ENCODE data around the gene CATSPER1. TPM values are rescaled to one million over a fixed set of nuclear protein-coding genes. Genes with fewer than 3 reads are reported as not detected.

Gene CATSPER1
- polyA plus RNA-seq, 1 of the 3 experiments (the other 2 are of a cell fraction) = 2.2 TPM

DNA sequence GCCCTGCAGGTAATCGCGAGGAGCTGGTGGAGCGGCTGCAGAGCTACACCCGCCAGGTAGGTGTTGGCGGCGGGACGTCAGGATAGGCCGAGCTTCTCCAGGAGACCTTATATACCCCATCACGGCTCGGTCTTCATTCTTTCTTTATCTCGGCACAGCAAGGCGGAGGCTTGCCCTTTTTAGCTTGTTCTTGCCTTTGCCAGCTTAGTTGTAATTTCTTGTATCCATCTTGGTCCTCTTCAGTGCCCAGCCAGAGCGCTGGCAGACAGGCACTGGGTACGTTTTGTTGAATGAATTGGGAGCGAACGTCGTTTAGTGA lies 26.3 kb upstream of the CATSPER1 start (continued):
- TF ChIP-seq CTCF (IDR thresholded peaks at IDR 0.05) = no peak

DNA sequence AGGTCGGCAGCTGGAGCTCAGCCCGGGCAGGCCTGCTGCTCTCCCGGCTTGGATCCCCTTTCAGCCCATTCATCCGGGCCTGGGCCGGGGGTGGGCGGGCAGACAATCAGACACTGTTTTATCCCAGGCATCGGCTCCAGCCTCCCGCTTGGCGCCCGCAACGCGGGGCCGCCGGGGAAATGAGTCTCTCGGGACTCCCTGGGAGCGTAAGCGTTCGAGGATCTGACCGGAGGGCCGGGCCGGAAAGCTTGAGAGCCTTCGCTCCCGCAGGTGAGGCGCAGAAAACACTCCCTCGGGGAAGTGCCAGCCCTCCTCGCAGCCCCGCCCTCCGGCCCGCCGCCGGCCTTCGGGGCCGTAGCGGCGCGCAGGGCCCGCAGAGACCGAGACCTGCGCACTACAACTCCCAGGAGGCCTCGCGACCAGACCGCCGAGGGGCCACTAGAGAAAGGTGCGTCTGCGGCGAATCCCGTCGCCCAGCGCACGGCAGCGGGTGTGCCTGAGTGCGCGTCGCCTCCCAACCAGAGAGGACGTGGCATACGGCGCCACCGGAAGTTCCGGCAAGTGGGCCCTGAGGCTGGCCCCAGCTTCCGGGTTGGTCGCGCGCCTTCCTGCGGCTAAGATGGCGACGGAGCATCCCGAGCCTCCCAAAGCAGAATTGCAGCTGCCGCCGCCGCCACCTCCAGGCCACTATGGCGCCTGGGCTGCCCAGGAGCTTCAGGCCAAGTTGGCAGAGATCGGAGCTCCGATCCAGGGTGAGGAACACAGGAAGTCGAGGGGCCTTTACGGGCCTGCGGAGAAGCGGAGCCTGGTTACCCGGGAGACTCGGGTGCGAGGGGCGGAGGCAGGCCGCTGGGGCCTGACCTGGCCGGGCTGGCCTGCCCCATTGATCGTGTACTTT lies 25.7 kb upstream of the CATSPER1 start, which contains the start of gene SF3B2:
Gene SF3B2, plus strand, starts transcription at position 599 of the 898 bp plus-strand sequence. Its CDS starts 21 bp downstream, at position 620.
- no peaks in the 10 kb centered on the region for H3K9me2 ChIP-seq
- CTCF ChIA-PET = interaction anchor here (0.7 to 6.7 kb wide), 12 partner anchors 12 to 168 kb away, joined by 3 to 101 read pairs (median 4); partner anchors contain the start of genes BANF1, EIF1AD and PACS1
- peak within 1 kb of the TSS; percentile 86 for H3K4me2 ChIP-seq
- WGBS (ENCODE audit: low lambda C conversion rate) = 4% methylated on average over 15 of the region's 84 CpGs
- peak within 1 kb of the TSS; percentile 90 to 99 for H3K4me3 ChIP-seq (ENCODE audit: low read depth in 2 of 2, low read length in 1 of 2)
- H3K27me3 ChIP-seq (ENCODE audit: insufficient read depth) = no peaks in the 10 kb centered on the region
- H3K27ac ChIP-seq (ENCODE audit: low read depth in 2 of 2, low read length in 1 of 2) = peak within 1 kb of the TSS; percentile 81 to 94
- H3K9ac ChIP-seq = peak within 1 kb of the TSS; percentile 95
- peaks cover 49% of the 10 kb centered on the region for H3K79me2 ChIP-seq (ENCODE audit: insufficient read depth)
- no peaks in the 10 kb centered on the region for H4K20me1 ChIP-seq (ENCODE audit: insufficient read depth)
- peak; percentile 96 for DNase-seq
- POLR2A ChIA-PET = interaction anchor here (0.7 to 2.4 kb wide), 4 partner anchors 9 to 68 kb away, joined by 3 to 8 read pairs (median 4); partner anchors contain the start of gene BANF1
- no peaks in the 10 kb centered on the region for H3F3A ChIP-seq (replicated peaks; ENCODE audit: insufficient read depth)
- H2AFZ ChIP-seq (ENCODE audit: low read depth) = peak within 1 kb of the TSS; percentile 72
- H3K36me3 ChIP-seq (replicated peaks in 1 of 2; ENCODE audit: control insufficient read depth in 1 of 2, insufficient read depth in 2 of 2, low read length in 1 of 2) = peaks cover 27 to 36% of the 10 kb centered on the region in 2 experiments
- no peaks in the 10 kb centered on the region for H3K9me3 ChIP-seq
- peaks cover 15 to 40% of the 10 kb centered on the region in 2 experiments; a peak in 2 of 4 replicates for H3K4me1 ChIP-seq (ENCODE audit: control insufficient read depth in 1 of 2, insufficient read depth in 2 of 2, low read depth in 1 of 2, low read length in 1 of 2)
- TF ChIP-seq POLR2AphosphoS5 (IDR thresholded peaks at IDR 0.05; ENCODE audit: low read depth, low read length) (peak; percentile 77), TAF1 (IDR thresholded peaks at IDR 0.05; ENCODE audit: borderline replicate concordance, low read depth, low read length) (peak; percentile 94), MXI1 (IDR thresholded peaks at IDR 0.05; ENCODE audit: low read depth, low read length) (peak; percentile 78), FOSL2 (IDR thresholded peaks at IDR 0.05; ENCODE audit: borderline replicate concordance, low read depth) (no peak), GABPA (IDR thresholded peaks at IDR 0.05; ENCODE audit: low read depth) (peak; percentile 96), NRF1 (IDR thresholded peaks at IDR 0.05; ENCODE audit: low read depth, low read length) (peak; percentile 80), RXRA (IDR thresholded peaks at IDR 0.05; ENCODE audit: borderline replicate concordance, low read depth) (no peak), GATA2 (CRISPR knock-in tag; IDR thresholded peaks at IDR 0.05) (no peak), RAD21 (IDR thresholded peaks at IDR 0.05; ENCODE audit: low read length) (no peak), EP300 (IDR thresholded peaks at IDR 0.05; ENCODE audit: borderline replicate concordance in 1 of 2, low read depth in 1 of 2, low read length in 1 of 2) (no peak; a peak in 1 of 4 replicates), TEAD4 (IDR thresholded peaks at IDR 0.05; ENCODE audit: borderline replicate concordance, insufficient read depth) (no peak), NFIC (IDR thresholded peaks at IDR 0.05; ENCODE audit: borderline replicate concordance) (no peak), EZH2phosphoT487 (IDR thresholded peaks at IDR 0.05; ENCODE audit: borderline replicate concordance, low read depth) (no peak), CHD2 (IDR thresholded peaks at IDR 0.05; ENCODE audit: low read length, partially characterized antibody) (peak; percentile 74), JUND (IDR thresholded peaks at IDR 0.05) (no peak), CTCF (IDR thresholded peaks at IDR 0.05) (no peak), PBX3 (IDR thresholded peaks at IDR 0.05) (no peak), FOXJ3 (CRISPR knock-in tag; IDR thresholded peaks at IDR 0.05) (no peak), SIN3A (IDR thresholded peaks at IDR 0.05; ENCODE audit: borderline replicate concordance, low read depth, low read length) (0 out of 2 replicates have a peak, but pooled peaks have one; percentile 21)
- TF ChIP-seq, protein P1, sequence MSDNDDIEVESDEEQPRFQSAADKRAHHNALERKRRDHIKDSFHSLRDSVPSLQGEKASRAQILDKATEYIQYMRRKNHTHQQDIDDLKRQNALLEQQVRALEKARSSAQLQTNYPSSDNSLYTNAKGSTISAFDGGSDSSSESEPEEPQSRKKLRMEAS (IDR thresholded peaks at IDR 0.05; ENCODE audit: low read depth) = peak; percentile 66

Measured in SK-N-SH (cell line).